HG02885 (cell line): ENCODE results near the gene PAOX.

Experiments used
- ATAC-seq: cut with Tn5 transposase; IDR thresholded peaks from one replicate; pipeline ENCODE4 v1.9.1; 2021; ENCODE audit warnings: mild to moderate bottlenecking; ENCODE audit not compliant: unreplicated experiment, poor library complexity

Gene PAOX

DNA sequence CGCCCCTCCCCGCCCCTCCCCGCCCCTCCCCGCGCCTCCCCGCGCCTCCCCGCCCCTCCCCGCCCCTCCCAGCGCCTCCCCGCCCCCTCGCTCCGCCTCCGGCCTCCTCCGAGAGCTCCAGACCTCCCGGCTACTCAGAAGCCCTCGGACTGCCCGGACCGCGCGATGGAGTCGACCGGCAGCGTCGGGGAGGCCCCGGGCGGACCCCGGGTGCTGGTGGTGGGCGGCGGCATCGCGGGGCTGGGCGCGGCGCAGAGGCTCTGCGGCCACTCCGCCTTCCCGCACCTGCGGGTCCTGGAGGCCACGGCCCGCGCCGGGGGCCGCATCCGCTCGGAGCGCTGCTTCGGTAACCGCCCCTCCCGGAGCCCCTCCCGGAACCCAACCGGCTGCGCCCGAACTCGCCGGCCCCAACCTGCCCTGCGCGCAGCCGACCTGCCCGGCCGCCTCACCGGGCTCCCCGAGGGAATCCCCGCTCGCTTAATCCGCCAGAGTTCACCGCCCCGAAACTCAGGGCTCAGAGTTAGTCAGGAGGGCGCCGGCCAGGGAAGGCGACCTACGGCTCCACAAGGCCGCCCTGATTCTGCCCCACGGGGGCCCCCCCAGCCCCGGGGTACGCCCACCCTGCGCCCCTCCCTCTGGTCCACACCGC, at the start of gene PAOX:
PAOX (plus strand) TSS at position 111 of the 649 bp plus-strand sequence; CDS start at position 166, 55 bp downstream.
- ATAC-seq = peak; percentile 53

GRCh38 chr10:133329491-133330202, 49.4 kb upstream of the PAOX start:
- peak; percentile 85 for ATAC-seq

GRCh38 chr10:133332936-133333699, 45.9 kb upstream of the PAOX start:
- no peak for ATAC-seq

GRCh38 chr10:133334503-133335245, 44.4 kb upstream of the PAOX start:
- ATAC-seq = peak; percentile 13

- peak; percentile 47 for ATAC-seq
These were observed 43.6 kb upstream of the PAOX start for GRCh38 chr10:133335246-133336117.

DNA sequence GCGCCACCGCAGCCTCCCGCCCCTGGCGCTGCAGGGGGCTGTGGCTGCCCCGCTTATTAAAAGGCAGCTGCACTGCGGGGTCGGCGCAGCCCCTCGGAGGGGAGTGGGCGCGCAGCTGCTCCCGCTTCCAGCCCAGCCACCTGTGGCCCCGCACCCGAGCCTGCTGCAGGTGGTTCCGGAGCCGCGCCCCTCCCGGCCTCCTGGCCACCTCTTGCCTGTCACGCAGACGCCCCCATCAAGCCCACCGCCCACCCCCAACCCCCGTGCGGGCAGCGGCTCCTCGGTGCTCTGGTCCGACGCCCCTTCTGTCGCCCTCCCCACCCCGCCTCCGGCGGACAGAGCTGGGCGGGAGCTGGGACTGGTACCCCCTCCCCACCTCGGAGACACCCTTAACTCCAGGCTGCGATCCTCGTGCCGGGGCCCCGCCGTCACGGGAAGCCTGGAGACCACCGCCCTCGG, 42.9 kb upstream of the PAOX start:
- ATAC-seq = no peak

DNA sequence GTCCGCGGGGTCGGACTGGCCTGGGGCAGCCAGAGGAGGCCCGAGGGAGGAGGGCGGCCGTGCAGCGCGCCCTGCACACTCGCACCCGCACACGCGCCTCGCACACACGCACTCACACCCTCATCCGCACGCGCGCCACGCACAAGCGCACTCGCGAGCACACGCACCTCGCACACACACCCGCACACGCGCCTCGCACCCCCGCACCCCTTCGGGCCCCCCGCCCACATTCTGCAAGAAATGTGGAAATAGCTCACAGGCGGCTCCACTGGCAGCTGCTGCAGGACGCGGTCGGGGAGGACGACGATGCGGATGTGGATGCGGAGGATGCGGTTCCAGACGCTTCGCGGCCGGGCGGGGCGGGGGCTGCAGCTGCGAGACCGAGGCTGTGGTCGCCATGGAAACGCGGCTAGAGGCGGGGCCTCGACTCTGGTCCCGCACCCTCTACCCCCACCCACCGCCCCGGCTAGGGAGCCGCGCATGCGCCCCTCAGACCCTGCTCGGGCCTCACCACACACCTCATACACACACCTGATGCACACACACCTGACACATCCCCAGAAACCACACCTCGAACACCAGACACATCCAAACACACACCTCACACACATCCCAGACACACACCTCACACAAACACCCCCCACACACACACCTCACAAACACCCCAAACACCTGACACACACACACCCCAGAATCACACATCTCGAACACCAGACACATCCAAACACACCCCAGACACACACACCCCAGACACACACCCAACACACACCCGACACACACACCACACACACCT, 42.3 kb upstream of the PAOX start, which contains the start of gene CALY:
CALY (minus strand) TSS at position 320 of the 793 bp plus-strand sequence. CDS start 7,907 bp downstream, outside the sequence.
- ATAC-seq = no peak

- ATAC-seq = no peak
These were observed 41.7 kb upstream of the PAOX start for GRCh38 chr10:133337370-133337725.

DNA sequence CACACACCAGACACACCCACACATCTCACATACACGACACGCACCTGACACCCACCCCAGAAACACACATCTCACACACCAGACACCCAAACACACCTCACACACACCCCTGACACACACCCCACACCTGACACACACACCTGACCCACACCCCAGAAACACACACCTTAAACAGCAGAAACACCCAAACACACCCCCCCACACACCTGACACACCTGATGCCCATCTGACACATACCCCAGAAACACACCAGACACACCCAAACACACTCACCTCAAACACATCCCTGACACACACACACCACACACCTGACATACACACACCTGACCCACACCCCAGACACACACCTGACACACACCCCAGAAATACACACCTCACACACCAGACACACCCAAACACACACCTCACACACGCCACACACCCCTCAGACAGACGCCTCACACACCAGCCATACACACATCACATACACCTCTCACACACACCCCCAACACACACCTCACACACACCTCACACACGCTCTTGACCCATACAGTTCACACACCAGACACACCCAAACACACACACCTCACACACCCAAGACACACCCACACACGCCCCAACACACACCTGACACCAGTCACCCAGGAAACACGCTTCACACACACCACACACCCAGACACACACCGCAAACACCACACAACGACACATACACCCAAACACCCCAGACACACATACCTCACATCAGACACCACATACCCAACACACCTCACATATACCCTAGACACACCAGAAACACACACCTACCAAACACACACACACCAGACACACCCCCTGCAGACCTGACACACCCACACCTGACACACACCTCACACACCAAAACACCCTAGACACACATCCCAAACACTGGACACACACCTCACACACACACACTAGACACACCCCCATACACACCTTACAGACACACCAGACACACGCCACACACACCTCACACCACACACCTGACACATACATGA, 40.7 kb upstream of the PAOX start:
- no peak for ATAC-seq

DNA sequence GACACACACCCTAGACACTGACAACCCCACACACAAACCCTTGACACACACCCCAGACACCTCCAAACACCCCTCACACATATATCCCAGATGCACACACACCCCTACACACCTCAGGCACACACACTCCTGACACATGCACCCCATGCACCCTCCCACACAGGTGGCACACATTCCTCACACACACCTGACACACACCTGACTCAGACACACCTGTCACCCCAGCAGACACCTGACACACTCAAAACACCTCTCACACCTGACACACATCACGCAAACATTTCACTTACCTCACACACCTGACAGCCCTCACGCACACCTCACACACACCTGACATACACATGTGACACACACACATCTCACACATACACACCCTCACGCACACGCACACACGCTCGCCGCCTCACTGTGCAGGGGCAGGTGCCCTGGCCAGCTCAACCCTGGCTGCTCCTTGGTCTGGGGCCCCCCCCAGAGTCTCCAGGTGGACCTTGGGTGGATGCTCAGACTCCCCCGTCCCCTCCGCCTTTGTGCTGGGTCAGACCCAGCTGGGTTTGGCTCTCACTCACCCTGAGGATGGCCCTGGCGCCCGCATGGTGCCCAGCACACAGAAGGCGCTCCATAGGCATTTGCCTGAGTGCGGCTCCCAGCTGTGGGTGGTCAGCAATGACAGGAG, 39.2 kb upstream of the PAOX start:
- ATAC-seq = no peak

- ATAC-seq = no peak
These were observed 37.1 kb upstream of the PAOX start for GRCh38 chr10:133341983-133342382.

GRCh38 chr10:133342942-133343341, 36.1 kb upstream of the PAOX start:
- no peak for ATAC-seq

DNA sequence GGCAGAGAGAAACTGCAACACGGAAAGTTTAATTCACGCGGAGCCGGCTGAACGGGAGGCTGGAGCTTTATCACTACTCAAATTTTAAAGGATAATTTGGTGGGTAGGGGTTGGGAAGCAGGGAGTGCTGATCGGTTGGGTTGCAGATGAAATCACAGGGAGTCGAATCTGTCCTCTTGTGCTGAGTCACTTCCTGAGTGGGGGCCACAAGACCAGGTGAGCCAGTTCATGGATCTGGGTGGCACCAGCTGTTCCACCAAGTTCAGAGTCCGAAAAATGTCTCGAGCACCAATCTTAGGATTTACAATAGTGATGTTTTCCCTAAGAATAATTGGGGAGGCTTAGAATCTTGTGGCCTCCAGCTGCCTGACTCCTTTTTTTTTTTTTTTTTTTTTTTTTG, 35.5 kb upstream of the PAOX start:
- ATAC-seq = no peak

GRCh38 chr10:133344236-133344635, 34.8 kb upstream of the PAOX start:
- ATAC-seq = no peak

DNA sequence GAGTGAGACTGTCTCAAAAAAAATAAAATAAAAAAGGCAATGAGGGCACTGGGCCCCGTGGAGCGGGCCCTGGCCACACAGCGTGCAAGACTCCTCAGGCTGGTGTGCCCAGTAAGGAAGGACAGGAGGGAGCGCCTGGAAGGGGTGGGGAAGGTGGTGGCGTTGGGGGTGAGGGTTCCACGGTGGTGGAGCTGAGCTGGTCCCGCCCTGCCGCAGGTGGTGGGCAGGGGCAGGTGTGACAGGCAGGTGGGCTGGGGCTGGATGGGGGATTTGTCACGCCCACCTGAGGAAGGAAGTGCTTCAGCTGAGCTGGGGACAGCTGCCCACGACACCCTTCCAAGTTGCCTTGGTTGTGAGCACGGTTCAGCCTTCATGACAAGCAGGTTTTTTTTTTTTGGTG, 32.6 kb upstream of the PAOX start:
- no peak for ATAC-seq

DNA sequence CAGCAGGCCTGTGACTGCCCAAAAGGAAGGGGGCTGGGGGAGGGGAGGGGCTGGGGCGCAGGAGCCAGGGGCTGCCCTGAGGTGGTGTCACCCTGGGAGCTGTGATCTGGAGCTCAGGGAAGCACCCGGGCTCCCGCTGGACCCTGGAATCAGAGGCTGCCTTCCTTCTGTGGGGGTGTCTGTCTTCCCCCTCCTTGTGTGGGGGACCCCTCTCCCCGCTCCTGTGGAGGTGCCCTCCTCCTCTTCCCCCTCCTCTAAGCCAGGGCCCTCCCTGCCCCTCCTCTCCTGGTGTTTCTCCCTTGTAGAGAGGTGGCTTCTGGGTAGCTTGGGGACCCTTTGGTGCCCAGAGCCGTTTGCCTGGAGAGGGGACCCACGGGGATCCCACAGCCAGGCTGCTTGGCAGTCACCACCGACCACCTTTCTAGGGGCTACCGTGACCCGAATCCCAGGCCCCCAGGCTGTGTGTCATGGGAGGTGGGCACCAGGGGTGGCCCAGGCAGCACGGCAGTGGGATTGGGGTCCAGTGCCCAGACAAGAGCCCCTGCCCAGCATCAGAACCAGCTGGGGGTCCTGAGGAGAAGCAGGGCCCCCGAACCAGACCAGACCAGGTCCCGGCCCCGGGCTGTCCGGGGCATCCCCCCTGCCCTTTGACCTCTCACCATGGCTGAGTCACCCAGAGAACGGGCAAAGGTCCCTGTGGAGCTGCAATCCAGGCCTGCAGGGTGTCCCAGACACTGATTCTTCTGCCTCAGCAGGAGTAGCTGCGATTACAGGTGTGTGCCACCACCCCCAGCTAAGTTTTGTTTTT, 31.1 kb upstream of the PAOX start:
- ATAC-seq = no peak
